ENCODE results near the gene PLIN1. TPM values are rescaled to one million over a fixed set of nuclear protein-coding genes. Genes with fewer than 3 reads are reported as not detected.

Gene PLIN1
- total RNA-seq, 1 experiment from 2014 or later = 0.32 TPM

DNA sequence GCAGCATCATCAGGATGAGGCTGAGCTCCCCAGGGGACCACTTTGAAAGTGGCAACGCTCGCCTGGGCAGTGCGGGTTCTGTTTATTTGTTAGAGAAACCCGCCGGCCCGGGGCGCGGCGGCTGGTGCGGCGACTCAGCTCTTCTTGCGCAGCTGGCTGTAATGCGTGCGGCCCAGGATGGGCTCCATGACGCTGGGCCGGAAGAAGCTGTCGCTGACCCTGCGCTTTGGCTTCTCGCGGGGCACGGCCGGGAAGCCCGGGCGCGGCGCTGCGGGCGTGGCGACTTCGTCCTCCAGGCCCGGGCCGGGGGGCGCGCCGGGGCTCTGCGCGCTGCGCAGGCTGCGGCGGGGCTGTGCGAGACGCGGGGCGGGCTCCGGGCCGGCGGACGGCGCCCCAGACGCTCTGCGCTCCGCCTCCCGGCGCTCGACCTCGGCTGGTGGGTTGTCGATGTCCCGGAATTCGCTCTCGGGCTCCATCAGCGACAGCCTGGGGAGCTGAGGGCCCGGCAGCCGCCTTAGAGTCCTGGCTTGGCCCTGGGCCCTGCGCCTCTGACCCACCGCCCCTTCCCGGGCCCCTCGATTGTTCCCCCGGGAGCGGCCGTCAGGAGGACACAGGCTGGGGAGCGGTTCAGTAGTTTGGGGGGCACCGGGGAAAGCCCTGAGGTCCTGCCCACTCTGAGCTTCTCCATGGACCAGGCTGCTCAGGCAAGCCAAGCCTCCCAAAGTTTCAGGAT, 13.6 kb downstream of the PLIN1 start:
- no peaks in the 10 kb centered on the region for H3K9me2 ChIP-seq (ENCODE audit: insufficient read depth)
- POLR2A ChIA-PET = no interaction called here
- CTCF ChIA-PET = no interaction called here
- intact Hi-C loops (cut with micrococcal nuclease) = no loop called here
- no peaks in the 10 kb centered on the region for H3K36me3 ChIP-seq (ENCODE audit: control insufficient read depth in 1 of 2, insufficient read depth in 2 of 2, low read length in 2 of 2)
- DNase-seq (ENCODE audit: low read depth, low spot score) (no peak), ATAC-seq (no peak)
- no TSS peak for BruUV-seq (replicated peaks)
- H3K4me1 ChIP-seq (ENCODE audit: control insufficient read depth in 1 of 2, insufficient read depth in 2 of 2, low read length in 2 of 2) = peaks cover 0 to 5% of the 10 kb centered on the region in 2 experiments; a peak in 1 of 4 replicates
- no peaks in the 10 kb centered on the region for H4K20me1 ChIP-seq (ENCODE audit: insufficient read depth)
- H3K79me2 ChIP-seq (ENCODE audit: insufficient read depth, low read length) = no peaks in the 10 kb centered on the region
- TF ChIP-seq YY1 (IDR thresholded peaks at IDR 0.05; ENCODE audit: extremely low read depth, insufficient replicate concordance, low read depth, low read length) = no peak
- no peak for TF ChIP-seq JUND (IDR thresholded peaks at IDR 0.05)
- H2AFZ ChIP-seq (ENCODE audit: low read depth, low read length, poor library complexity, severe bottlenecking) = no peak overlapping the region
- H3K27ac ChIP-seq (ENCODE audit: low read depth, low read length) = no peak overlapping the region
- RAD21 ChIA-PET (ENCODE audit: low non-redundant PET in 1 of 2, low total read pairs in 2 of 2, uncharacterized antibody in 2 of 2, unreplicated experiment in 2 of 2) = no interaction called here
- H3K27me3 ChIP-seq (ENCODE audit: insufficient read depth, low read length) = no peaks in the 10 kb centered on the region
- H3K4me3 ChIP-seq (replicated peaks in 1 of 2; ENCODE audit: low read depth in 1 of 2, low read length in 2 of 2) = no peak overlapping the region
- H3K4me2 ChIP-seq (ENCODE audit: low read length) = no peak overlapping the region
- no peaks in the 10 kb centered on the region for H3K9me3 ChIP-seq (ENCODE audit: control insufficient read depth in 1 of 2, insufficient read depth in 1 of 2, low read depth in 1 of 2, low read length in 2 of 2)
- no peak overlapping the region for H3K9ac ChIP-seq (ENCODE audit: low read length)

DNA sequence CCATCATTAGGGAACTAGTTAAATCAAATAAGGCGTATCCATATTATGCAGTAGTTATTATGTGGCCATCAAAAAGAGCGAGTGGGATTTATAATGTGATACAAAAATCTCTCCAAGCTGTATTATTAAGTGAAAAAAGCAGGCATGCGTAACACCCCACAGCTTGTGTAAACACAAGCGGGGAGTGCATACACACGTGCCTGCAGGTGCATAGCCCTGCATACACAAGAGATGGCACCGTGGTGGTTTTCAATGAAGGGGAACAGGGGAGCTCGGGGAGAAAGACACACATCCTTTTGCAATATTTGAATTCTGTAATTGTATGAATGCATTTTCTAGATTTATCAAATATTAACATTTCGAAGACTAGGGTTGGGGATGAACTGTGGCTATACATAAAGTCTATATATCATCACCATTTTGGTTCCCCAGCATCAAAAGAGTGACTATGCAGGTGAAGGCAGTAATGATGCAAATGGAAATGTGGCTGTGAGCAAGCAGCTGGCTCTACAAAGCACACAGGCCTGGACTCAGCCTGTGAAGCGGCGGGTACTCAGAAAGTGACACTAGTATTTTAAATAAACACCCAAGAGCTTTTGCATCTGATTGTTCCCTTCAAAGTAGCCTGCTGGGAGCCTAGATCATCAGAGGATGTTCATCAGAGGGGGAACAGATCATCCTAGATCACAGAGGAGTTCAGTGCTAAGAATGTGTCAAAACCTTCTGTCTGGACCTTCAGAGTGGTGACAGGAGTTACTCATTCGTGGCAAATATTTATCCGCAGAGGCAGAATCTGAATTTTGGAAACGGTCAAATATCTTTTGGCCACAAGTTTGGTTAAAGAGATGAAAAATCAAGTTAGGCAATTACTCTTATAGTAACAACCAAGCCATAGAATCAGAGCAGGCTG, 14.5 kb downstream of the PLIN1 start:
- ChIA-PET CTCF (interaction anchor here (3.4 kb wide), 1 partner anchor 9 kb away, joined by 14 read pairs; no protein-coding TSS in a partner anchor), RAD21 (ENCODE audit: low non-redundant PET in 1 of 2, low total read pairs in 2 of 2, uncharacterized antibody in 2 of 2, unreplicated experiment in 2 of 2) (no interaction called here), POLR2A (no interaction called here)
- DNase-seq (ENCODE audit: low read depth, low spot score) (no peak), ATAC-seq (no peak)
- Histone ChIP-seq H3K4me1 (ENCODE audit: control insufficient read depth in 1 of 2, insufficient read depth in 2 of 2, low read length in 2 of 2) (peaks cover 0 to 5% of the 10 kb centered on the region in 2 experiments; a peak in 1 of 4 replicates), H3K4me3 (replicated peaks in 1 of 2; ENCODE audit: low read depth in 1 of 2, low read length in 2 of 2) (no peak overlapping the region), H2AFZ (ENCODE audit: low read depth, low read length, poor library complexity, severe bottlenecking) (no peak overlapping the region), H4K20me1 (ENCODE audit: insufficient read depth) (no peaks in the 10 kb centered on the region), H3K9me2 (ENCODE audit: insufficient read depth) (no peaks in the 10 kb centered on the region), H3K79me2 (ENCODE audit: insufficient read depth, low read length) (no peaks in the 10 kb centered on the region), H3K27me3 (ENCODE audit: insufficient read depth, low read length) (no peaks in the 10 kb centered on the region), H3K27ac (ENCODE audit: low read depth, low read length) (no peak overlapping the region), H3K9me3 (ENCODE audit: control insufficient read depth in 1 of 2, insufficient read depth in 1 of 2, low read depth in 1 of 2, low read length in 2 of 2) (no peaks in the 10 kb centered on the region), H3K9ac (ENCODE audit: low read length) (no peak overlapping the region), H3K4me2 (ENCODE audit: low read length) (no peak overlapping the region), H3K36me3 (ENCODE audit: control insufficient read depth in 1 of 2, insufficient read depth in 2 of 2, low read length in 2 of 2) (no peaks in the 10 kb centered on the region)
- intact Hi-C loops (cut with micrococcal nuclease) = no loop called here
- BruUV-seq (replicated peaks) = no TSS peak
- TF ChIP-seq, protein P1, sequence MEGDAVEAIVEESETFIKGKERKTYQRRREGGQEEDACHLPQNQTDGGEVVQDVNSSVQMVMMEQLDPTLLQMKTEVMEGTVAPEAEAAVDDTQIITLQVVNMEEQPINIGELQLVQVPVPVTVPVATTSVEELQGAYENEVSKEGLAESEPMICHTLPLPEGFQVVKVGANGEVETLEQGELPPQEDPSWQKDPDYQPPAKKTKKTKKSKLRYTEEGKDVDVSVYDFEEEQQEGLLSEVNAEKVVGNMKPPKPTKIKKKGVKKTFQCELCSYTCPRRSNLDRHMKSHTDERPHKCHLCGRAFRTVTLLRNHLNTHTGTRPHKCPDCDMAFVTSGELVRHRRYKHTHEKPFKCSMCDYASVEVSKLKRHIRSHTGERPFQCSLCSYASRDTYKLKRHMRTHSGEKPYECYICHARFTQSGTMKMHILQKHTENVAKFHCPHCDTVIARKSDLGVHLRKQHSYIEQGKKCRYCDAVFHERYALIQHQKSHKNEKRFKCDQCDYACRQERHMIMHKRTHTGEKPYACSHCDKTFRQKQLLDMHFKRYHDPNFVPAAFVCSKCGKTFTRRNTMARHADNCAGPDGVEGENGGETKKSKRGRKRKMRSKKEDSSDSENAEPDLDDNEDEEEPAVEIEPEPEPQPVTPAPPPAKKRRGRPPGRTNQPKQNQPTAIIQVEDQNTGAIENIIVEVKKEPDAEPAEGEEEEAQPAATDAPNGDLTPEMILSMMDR (IDR thresholded peaks at IDR 0.05 in 2 of 3, conservative IDR thresholded peaks at IDR 0.05 in 1 of 3; ENCODE audit: borderline replicate concordance in 1 of 3, insufficient read depth in 1 of 3, low read depth in 2 of 3, low read length in 2 of 3) = no peak
- TF ChIP-seq SRF (IDR thresholded peaks at IDR 0.05; ENCODE audit: low read depth) = no peak
- TF ChIP-seq SIN3A (IDR thresholded peaks at IDR 0.05; ENCODE audit: low read depth) = no peak
- TF ChIP-seq, protein P2, sequence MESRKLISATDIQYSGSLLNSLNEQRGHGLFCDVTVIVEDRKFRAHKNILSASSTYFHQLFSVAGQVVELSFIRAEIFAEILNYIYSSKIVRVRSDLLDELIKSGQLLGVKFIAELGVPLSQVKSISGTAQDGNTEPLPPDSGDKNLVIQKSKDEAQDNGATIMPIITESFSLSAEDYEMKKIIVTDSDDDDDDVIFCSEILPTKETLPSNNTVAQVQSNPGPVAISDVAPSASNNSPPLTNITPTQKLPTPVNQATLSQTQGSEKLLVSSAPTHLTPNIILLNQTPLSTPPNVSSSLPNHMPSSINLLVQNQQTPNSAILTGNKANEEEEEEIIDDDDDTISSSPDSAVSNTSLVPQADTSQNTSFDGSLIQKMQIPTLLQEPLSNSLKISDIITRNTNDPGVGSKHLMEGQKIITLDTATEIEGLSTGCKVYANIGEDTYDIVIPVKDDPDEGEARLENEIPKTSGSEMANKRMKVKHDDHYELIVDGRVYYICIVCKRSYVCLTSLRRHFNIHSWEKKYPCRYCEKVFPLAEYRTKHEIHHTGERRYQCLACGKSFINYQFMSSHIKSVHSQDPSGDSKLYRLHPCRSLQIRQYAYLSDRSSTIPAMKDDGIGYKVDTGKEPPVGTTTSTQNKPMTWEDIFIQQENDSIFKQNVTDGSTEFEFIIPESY (IDR thresholded peaks at IDR 0.05; ENCODE audit: extremely low read depth, insufficient replicate concordance, low read length) = no peak
- TF ChIP-seq RAD21 (IDR thresholded peaks at IDR 0.05; ENCODE audit: low read depth) = no peak
- TF ChIP-seq POLR2A (IDR thresholded peaks at IDR 0.05; ENCODE audit: borderline replicate concordance, extremely low read depth, insufficient read depth, insufficient read length) = no peak
- no peak for TF ChIP-seq ZFX (IDR thresholded peaks at IDR 0.05)
- no peak for TF ChIP-seq EGR1 (IDR thresholded peaks at IDR 0.05; ENCODE audit: low read depth)
